HG03432 (cell line): ENCODE data around the gene TRIAP1.
"Not testable (repeated sequence)": the region's sequence is repeated elsewhere in the genome, so short reads cannot be mapped to it uniquely, and the experiment has no call there.

Experiments used
- ATAC-seq: cut with Tn5 transposase; IDR thresholded peaks from one replicate; pipeline ENCODE4 v1.9.1; 2021; ENCODE audit warnings: mild to moderate bottlenecking, moderate library complexity; ENCODE audit not compliant: unreplicated experiment

Gene TRIAP1

DNA sequence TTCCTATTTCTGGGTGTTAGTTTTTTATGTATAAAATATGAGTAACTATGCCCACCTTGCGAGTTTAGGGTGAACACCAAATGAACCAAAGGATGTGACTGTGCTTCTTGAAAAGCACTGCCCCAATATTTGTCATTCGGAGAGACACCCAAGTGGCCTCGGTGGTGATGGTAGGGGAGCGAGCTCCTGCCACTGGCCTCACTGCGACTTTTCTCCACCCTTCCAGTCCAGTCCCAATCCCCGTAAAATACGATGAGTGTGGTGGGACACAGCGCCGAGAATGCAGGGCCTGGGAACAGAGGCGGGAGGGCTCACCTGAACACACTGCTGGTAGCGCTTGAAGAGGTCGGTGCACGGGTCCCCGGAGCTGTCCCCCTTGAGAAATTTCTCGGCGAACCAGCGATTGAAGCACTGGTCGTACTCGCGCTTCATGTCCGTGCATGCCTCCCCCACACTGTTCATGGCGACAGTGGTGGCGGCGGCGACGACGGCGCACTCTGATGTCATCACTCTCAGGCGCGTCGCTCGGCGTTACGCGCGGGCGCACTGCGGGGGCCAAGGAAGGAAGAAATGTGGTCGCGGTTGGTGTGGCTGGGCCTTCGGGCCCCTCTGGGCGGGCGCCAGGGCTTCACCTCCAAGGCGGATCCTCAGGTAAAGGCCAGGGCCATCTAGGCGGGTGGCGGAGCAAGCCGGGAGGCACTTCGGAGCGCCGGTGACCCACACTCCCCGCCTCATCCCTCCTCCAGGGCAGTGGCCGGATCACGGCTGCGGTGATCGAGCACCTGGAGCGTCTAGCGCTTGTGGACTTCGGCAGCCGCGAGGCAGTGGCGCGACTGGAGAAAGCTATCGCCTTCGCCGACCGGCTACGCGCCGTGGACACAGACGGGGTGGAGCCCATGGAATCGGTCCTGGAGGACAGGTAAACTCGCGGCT, at the start of gene TRIAP1, which contains the start of gene GATC:
Gene TRIAP1, minus strand, starts transcription at position 474 of the 933 bp plus-strand sequence. Its CDS starts 12 bp downstream, at position 462.
Gene GATC, plus strand, starts transcription at position 534 of the 933 bp plus-strand sequence. Its CDS starts 37 bp downstream, at position 571.
- peak; percentile 89 for ATAC-seq

DNA sequence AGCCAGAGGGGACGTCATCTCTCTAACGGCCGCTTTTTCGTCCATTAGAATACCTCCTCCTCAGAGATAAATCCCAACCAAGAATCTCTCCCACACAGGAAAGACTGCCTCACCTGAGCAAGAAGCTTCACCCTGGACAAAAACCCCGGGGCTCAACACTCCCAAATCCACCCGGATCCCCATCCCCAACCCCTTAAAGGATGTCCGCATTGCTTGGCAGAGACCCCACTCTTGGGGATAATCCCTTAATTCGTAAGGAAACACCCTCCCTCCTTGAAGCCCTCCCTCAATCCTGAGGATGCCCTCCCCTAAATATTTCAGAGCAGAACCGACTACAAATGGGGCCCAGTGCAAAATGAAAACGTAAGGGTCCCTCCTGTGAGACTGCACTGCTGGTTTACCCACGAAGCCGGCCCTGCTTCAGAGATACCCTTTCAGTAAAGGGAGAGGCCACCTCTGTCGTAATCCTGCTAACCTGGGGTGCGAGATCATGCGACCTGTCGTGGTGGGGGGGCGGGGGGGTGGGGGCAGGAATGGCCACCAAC, 49.1 kb upstream of the TRIAP1 start:
- no peak for ATAC-seq

DNA sequence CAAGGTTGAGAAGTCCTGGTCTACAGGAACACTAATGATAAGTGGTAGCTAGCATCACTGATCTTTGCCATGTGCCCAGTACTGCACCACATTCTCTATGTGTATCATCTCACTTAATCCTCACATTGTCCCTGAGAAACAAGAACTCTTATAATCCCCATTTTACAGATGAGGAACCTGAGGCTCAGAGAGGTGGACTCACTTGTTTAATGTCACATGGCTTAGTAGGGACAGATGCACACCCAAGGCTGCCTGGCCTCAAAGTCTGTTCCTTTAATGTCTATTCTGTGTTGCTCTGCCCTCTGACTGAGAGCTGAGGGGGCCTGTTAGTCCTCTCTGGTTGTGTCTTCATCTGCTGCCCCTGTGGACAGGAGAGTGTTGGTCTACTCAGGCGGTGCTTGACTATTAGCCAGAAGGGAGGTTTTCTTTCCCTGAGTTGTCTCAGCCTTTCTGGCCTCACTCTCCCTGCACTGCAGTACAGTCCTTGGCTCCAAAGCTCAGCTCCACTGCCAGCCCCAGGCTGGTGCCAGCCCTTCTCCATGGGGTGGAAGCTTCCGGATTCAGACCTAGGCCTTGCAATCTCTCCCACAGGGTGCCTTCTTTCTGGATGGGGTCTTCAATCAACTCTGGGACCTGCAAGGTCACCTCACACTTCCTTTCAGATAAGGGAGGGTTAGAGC, 44.8 kb upstream of the TRIAP1 start:
- no peak for ATAC-seq

DNA sequence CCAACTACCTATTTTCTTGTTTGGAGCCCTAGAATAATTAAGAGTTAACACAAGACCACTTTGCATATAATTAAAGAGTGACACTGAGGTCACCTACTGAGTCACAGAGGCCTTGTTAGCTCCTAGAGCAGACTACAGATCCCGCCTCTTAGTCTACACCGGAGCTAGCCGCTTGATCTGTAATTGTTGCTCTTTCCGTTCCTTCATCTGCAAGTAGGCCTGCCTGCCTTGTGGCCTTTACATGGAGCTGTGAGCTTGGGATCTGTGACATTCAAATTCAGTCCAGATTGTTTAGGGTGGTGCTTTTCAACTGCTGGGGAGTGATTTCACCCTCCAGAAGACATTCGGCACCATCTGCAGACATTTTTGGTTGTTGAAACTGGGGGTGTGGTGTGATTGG, 44.1 kb upstream of the TRIAP1 start:
- no peak for ATAC-seq

DNA sequence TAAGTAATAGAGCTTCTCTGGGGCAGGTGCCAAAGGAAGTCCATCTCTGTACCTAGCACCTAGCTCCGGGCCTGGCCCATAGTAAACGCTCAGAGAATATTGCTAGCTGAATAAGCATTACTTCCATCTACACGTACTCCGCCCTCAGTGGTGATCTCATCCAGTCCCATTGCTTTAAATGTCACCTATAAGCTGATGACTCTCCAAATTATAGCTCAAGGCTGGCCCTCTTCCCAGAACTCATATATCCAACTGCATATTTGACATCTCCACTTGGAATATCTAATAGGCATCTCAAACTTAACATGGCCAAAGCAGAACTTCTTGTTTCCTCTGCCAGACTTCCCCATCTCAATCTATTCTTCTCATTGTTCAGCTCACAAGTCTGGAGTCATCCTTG, 42.8 kb upstream of the TRIAP1 start:
- no peak for ATAC-seq

DNA sequence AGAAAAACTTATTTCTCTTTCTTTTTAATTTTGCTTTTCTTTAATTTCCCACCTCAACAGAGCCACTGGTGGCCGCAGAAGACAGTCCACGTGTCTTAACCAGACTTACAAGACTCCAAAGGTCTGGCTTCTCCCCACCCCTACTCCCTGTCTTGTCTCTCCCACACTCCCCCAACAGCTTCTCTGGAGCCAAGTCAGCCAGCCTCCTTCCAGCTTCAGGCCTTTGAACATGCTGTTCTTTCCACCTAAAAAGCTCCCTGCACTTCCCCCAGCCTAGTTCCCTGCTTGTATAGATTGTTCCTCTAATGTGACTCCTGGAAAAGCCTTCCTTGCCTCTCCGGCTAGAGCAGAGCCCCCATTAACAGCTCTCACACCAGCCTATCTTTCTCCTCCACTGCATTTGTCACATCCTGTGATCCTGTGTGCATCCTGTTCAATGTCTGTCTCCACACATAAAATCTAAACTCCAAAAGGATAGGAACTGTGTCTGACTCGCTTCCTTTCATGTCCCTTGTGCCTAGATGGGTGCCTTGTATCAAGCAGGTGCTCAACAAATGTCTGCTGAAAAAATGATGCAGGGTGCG, 42.0 kb upstream of the TRIAP1 start:
- no peak for ATAC-seq

DNA sequence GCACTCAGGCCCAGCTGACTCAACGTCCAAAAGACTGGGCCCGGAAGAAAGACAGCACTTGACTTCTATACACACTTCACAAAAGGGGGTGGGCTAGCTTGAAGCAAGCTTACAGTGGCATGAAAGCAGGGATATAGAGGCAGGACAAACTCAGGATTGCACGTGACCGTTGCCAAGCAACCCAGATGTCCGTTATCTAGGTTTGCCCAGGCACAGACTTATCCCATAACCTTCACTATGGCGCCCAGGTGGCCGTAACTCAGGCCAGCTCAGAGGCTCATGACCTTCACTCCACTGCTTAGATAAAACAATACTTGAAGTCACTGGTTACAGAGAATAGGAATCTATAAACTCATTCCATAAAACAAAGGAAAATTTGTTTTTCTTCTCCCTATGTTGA, 41.4 kb upstream of the TRIAP1 start:
- not testable (repeated sequence) for ATAC-seq

DNA sequence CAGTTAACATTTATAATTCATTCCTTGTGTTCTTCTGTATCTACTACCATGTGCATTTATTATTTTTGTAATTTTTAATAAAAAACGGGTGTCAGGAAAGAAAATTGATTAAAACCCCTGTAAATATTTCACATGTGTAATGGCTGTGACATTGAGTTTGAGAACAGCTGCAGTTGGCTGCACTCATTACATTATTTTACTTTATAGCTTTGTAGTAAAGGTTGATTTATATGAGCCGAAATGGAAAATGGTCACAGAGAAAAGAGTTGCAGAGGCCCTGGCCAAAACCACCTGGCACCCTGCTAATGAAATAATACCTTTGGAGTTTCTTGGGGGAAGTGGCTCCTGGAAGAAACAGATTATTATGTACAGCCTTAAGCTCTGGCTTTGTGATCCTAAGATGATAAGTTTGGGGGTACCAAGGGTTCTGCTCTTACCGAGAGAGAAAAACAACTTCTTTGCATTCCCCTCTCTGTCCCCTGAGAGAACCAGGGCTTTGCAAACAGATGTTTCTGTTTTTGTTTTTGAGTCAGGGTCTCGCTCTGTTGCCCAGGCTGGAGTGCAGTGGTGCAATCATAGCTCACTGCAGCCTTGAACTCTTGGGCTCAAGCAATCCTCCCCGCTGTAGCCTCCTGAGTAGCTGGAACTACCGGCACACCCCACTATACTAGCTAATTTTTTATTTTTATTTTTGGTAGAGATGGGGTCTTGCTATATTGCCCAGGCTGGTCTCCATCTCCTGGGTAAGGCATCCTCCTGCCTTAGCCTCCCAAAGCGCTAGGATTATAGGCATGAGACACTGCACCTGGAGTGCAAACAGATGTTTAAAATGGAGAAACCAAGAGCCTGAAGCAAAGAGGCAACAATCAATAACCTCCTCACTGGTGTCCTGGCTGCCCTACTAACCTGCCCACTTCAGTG, 40.0 kb upstream of the TRIAP1 start:
- no peak for ATAC-seq

DNA sequence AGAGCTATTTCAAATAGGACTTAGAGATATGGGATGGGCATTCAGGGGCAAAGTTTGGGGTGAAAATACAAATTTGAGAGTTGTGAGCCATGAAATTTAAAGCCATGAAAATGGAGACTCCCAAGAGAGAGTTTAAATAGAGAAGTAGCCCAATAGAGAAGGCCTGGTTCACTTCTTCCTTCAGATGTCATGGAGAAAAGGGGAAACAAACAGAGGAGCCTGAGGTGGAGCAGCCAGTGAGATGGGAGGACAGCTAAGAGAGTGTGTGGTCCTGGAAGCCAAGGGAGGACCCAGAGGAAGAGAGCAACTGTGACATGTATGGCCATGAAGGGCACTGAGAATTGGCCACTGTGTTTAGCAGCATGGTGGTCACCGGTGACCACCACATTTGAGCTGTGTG, 37.4 kb upstream of the TRIAP1 start:
- no peak for ATAC-seq

DNA sequence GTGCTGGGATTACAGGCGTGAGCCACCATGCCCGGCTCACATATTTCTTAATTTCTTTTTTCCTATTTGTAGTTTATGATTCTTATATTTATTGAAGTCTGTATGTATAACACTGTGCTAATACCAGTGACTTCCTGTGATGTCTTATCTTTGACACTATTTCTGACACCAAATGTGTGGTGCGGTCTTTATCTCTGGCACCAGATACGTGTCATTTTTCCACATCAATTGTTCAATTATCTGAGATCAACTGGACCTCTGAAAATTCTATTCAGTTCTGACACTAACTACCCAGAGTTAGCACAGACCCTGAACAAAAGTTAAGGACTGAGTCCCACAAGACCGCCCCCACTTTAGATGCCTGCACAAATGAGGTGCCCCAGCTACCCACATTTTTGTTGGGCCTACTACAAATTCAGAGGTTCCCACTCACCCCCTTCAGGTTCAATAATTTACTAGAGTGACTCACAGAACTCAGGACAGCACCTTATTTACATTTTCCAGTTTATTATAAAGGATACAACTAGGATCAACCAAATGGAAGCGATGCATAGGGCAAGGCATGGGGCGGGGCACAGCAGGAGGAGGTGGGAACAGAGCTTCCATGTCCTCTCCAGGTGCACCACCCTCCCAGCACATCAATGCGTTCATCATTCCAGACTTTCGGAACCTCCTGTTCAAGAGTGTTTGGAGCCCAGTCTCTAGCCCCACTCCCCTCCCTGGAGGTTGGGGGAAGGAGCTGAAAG, 35.0 kb upstream of the TRIAP1 start:
- ATAC-seq, result no peak

DNA sequence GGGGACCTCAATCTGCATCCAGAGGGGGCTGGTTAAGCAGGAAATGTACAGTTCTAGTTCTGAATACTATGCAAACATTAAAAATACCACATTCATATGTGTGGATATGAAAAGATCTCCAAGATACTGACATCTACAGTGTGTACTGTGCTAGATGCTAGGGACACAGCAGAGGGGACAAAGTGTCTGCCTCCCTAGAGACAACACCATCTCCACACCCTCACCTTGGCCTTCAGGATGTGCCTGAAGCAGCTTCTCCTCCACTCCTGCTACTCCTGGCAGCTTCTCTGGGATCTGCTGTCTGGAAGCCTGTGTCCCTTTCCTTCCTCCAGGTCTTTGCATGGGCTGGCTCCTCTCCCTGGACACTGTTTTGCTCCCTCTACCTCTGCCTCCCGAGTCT, 34.0 kb upstream of the TRIAP1 start:
- no peak for ATAC-seq

DNA sequence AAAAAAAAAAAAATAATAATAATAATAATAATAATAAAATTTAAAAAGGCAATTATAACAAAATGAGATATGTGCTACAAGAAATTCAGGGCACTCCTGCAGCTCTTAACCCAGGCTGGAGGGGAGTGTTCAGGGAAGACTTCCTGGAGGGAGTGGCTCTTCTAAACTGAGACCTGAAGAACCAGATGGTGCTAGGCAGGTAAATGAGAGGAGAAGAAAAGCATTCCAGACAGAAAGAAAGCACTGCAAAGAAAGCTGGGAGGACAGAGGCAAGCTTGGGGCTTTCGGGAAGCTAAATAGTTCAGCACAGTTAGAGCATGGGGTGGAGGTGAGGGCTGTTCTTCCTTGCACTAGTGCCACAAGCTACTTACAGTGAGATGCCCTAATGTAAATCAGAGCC, 33.3 kb upstream of the TRIAP1 start:
- ATAC-seq, result no peak

DNA sequence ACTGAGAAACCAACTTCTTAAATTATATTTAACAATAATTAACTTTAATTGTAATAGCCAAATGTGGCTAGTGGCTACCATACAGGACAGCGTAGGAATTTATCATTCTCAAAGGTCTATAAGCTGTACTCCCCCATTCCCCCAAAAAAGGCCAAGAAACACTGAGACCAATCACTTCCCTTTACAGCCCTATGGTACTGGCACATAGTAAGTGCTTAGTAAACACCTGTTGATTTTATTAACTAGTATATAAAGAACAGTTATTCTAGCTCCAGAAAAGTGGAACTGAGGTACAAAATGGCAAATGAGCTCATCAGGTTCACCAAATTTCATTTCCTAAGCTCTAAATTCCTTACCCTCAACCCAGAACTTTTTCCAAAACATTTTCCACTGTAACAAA, 29.5 kb upstream of the TRIAP1 start:
- ATAC-seq, result no peak

DNA sequence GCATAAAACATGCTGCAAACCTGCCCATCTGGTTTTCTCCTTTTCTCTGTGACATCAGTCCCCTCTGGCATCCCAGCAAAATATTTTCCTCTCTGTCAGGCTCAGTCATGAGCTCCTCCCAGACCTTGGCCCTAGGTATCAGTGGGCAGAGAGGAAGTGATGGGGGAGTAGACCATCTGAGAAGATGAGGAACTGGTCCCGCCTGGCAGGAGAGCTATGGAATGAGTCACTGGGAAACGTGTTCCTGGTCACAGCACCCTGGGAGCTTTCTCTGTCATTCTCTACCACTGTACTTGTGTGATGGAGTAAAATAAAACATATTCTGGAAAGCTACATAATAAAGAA, 28.4 kb upstream of the TRIAP1 start:
- ATAC-seq, result no peak

DNA sequence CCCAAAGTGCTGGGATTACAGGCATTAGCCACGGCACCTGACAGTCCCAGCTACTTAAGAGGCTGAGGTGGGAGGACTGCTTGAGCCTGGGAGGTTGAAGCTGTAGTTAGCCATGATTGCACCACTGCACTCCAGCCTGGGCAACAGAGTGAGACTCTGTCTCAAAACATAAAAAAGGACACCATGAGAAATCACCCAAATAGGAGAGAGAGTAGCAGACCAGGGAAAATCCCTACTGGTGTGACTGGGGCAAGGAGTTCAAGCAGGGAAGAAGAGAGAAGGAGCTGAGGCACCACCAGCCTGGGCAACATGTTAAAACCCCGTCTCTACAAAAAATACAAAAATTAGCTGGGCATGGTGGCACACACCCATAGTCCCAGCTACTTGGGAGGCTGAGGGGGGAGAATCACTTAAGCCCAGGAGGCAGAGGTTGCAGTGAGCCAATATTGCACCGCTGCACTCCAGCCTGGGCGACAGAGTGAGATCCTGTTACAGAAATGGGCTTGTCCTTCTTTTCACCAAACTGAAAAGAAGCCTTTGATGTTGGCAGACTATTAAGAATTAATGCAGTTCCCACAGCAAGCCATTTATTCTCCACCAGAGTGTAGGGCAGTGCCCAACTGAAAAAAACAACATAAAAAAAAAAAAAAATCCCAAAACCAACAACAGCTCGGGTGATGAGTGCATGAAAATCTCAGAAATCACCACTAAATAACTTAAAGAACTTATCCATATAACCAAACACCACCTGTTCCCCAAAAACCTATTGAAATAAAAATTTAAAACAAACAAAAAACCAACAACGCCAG, 27.8 kb upstream of the TRIAP1 start:
- no peak for ATAC-seq

DNA sequence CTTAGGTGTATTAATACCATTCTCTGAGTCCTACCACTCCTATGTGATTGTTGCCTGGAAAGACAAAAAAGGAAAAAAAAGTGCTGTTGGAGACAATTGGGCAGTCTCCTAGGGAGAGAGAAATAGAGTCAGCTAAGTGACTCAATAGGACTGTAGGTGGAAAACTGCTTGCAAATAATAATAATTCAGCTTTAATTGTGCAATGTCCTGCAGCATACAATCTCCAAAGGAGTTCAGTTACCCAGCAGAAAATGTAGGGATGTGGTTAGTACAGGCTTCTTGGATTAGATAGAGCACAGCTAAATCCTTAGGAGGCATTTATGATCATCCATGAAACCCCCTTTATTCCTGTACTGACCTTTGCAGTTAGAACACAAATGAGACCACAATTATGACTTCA, 26.3 kb upstream of the TRIAP1 start:
- no peak for ATAC-seq

DNA sequence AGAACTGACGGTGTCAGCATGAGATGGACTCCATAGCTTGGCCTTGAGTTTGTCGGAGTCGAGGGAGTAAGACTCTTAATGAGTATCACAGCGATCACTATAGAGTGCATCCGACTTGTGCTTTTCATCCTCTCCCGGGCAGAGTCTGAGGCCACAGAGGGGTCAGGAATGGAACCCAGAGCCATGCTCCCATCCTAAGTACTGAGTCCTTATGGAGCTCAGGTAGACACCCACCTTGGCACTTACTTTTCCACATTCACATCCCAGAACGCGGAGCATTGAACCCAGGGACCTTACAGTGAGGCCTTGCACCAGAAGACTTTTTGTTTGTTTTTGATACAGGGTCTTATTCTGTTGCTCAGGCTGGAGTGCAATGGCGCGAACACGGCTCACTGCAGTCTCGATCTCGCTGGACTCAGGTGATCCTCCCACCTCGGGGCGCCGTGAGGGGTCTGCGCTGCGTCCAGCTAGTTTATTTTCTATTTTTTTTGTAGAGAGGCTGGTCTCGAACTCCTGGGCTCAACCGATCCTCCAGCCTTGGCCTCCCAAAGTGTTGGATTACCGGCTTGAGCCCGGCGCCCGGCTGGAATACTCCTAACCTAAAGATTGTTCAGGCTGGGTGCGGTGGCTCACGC, 24.1 kb upstream of the TRIAP1 start:
- no peak for ATAC-seq

DNA sequence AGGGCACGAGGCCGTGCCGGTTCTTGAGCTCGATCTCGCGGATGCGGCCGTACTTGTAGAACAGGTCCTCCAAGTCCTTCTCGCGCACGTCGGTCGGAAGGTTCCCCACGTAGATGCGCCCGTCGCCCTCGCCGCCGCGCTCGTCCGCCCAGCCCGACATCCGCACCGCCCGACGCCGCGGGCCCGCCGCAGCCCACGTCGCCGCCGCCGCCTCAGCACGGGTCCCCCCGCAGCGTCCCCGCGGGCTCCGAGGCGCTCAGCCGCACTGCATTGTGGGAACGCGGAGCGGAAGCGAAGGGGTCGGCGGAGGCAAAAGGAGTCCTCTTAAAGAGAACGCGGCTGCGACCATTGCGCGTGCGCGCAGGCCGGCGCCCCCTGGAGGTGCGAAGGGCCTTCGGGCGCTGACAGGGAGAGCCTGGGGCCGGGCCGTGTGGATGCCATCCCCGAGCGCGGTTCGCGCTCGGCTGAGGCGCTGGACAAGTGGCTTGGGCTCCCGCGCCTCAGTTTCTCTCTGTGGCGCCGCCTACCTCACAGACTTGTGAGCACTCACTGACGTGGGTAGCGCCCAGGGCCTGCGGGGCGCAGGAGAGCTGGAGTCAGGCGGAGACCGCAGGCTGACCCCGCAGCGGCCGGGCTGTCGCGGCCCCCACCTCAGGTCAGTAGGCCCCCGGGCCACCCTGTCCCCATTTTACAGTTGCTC, 23.4 kb upstream of the TRIAP1 start, which contains the start of gene SRSF9:
Gene SRSF9, minus strand, starts transcription at position 299 of the 700 bp plus-strand sequence. Its CDS starts 139 bp downstream, at position 160.
- peak; percentile 92 for ATAC-seq
